Loucy (cell line): ENCODE results near the gene TVP23A.

Experiments used
- EZH2phosphoT487 ChIP-seq: fragments of 200-600 bp; IDR thresholded peaks from 2 replicates; pipeline ENCODE4 v1.6.1; 2018; ENCODE audit warnings: antibody characterized with exemption, mild to moderate bottlenecking, moderate library complexity, borderline replicate concordance
- TF ChIP-seq, protein P1 (sequence below): fragments of 200-600 bp; sonication (generic); conservative IDR thresholded peaks from 2 replicates; pipeline ENCODE4 v1.5.1; 2014; ENCODE audit warnings: mild to moderate bottlenecking, antibody characterized with exemption, low read length

DNA sequence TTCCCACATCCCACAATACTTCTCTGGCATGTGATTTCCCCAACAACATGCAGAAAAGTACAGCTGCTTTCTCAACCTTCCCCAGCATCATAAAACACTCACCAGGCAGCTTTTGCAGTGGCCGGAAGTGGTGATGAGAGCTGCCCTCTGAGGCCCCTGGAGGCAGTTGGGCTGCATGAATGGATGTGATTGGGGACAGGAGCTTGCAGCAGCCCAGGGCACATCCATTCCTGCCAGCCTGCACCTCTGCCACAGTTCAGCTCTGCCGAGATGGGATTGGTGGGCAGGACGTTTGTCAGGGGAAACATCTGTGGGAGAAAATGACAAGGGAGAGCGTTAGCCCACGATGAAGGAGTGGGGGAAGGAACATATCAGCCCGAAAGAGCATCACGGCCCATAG is 55.1 kb downstream of the TVP23A start:
- TF ChIP-seq, protein P1, sequence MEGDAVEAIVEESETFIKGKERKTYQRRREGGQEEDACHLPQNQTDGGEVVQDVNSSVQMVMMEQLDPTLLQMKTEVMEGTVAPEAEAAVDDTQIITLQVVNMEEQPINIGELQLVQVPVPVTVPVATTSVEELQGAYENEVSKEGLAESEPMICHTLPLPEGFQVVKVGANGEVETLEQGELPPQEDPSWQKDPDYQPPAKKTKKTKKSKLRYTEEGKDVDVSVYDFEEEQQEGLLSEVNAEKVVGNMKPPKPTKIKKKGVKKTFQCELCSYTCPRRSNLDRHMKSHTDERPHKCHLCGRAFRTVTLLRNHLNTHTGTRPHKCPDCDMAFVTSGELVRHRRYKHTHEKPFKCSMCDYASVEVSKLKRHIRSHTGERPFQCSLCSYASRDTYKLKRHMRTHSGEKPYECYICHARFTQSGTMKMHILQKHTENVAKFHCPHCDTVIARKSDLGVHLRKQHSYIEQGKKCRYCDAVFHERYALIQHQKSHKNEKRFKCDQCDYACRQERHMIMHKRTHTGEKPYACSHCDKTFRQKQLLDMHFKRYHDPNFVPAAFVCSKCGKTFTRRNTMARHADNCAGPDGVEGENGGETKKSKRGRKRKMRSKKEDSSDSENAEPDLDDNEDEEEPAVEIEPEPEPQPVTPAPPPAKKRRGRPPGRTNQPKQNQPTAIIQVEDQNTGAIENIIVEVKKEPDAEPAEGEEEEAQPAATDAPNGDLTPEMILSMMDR: no peak
- TF ChIP-seq EZH2phosphoT487: no peak
